ENCODE results near the gene CHD2.

- no peak for TF ChIP-seq CTCF (IDR thresholded peaks at IDR 0.05; ENCODE audit: low read depth, low read length, missing input control)
- TF ChIP-seq MAX (IDR thresholded peaks at IDR 0.05): no peak
Observed at GRCh38 chr15:92883163-92883875, 16.8 kb upstream of the CHD2 start.
